ENCODE results near the gene QRFP.

The QRFP gene

DNA sequence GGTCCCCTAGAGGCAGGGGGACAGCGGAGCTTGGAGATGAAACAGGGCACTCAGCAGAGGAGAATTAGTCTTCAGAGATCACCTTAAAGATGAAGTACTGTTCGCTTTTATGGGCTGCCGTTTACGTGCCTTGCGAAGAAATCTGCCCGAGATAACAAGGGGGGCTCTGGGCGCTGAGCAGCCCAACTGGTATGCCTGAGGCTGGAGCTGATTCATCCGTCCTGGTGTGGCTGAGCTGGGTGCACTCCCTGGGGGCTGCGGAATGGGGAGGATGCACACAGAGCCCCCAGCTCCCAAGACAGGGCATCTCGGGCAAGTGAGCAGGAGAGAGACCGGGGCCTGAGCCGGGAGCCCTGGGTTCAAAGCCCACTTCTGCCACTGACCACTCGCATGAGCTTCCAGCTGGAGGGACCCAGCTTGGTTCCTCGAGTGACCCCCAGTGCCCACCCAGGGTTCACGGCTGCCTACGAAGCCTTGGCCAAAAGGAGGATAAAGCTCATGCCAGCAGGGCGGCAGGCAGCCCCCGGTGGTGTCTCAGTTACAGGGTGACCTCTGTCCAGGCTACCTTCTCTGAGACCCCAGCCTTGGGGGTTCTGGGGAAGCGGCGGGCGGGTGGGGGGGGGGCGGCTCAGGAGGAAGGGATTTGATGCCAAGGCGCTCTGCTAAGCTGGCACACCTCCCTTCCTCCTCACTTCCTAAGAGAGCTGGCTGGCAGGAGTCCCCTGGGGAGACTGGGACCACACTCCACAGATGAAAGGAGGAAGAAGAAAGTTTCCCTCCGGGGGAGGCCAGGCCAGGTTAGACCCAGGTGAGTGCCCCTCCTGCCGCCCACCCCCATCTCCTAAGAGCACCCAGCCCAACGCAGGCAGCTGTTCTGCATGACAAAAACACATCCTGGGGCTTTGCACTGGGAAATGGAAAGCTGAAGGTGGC is 36.8 kb upstream of the QRFP start:
- peak; percentile 29 for DNase-seq

DNA sequence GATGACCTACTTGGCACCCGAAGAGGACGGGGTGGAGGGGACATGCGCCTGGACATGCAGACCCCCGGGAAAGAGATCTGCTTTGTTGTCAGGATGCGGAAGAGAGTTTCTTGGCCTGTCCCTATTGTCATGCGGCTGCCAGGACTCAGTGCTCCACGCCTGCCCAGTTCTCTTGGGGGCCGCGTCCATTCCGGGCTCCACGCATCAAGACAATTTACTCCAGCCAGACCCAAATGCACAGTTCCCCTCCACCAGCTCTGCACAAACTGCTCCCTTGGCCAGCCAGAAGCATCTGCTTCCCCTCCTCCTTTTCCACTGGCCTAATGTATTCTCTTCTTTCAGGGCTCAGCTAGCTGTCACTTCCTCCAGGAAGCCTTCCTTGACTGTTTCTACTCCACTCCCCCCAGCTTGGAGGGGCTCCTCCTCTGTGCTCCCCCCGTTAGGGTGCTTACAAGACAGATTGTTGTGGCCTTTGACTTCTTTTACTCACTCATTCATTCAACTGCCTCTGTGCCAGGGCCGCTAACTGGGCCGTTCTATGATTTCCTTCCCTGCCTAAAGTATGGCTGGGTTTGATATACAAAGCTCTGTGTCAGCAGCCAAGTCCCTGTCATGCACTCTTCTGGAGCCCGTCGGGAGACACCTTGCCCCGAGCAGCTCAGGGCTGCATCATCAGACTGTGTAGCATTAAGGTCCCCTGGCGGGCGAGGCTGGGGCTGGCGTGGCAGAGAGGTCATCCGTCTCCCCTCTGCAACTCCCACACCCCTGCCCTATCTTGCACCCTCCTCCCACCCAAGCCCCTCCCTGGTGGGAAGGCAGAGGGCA is 35.9 kb upstream of the QRFP start:
- DNase-seq, result no peak

DNA sequence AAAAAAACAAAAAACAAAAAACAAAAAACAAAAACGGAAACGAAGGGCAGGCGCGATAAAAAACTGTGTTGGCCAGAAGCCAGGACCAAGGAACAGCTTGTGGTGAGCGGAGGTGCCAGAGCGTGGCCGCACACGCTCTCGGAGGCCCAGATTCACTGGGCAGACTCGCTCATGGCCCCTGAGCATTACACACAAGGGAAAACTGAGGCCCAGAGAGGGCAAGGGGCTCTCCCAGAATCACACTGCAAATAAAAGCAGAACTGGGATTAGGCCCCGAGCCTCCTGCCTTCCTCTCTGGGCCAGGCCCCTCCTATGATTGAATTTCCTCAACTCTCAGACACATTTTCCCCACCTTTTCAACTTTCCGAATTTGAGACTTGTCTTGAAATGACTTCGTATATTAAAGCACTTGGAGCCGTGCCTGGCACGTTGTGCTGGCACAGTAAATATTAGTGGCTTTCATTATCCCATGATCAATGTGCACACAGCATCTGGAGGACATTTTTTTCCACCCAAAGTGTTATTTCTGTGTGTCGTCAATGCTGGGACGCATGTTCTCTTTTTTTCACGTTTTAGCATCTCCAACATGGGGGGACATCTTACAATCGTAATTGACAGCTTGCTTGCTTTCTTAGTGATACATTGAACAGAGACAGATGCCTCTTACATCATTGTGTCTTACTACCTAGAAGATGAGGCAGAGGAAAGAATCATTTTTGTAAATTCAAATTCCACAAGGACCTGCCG is 35.1 kb upstream of the QRFP start:
- no peak for DNase-seq

DNA sequence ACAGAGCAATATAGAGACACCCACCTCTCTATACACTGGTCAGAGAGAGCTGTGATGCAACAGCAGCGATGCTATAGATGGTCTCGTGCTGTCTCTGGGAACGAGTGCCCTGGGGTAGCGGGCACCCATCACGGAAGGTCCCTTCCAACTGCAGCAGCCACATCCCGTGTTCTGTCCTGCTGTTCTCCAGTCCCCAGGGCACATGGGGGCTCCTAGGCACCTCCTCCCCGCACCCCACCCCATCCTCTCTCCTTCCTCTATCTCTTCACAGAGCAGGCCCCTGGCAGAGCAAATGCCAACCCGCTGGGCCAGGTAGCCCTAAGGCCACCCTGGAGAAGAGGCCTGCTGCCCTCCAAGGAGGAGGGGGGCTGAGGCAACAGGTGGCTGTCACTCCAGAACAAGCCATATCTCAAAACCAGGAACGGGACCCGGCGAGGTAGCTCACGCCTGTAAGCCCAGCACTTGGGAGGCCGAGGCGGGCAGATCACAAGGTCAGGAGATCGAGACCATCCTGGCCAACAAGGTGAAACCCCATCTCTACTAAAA is 34.3 kb upstream of the QRFP start:
- DNase-seq, result no peak

DNA sequence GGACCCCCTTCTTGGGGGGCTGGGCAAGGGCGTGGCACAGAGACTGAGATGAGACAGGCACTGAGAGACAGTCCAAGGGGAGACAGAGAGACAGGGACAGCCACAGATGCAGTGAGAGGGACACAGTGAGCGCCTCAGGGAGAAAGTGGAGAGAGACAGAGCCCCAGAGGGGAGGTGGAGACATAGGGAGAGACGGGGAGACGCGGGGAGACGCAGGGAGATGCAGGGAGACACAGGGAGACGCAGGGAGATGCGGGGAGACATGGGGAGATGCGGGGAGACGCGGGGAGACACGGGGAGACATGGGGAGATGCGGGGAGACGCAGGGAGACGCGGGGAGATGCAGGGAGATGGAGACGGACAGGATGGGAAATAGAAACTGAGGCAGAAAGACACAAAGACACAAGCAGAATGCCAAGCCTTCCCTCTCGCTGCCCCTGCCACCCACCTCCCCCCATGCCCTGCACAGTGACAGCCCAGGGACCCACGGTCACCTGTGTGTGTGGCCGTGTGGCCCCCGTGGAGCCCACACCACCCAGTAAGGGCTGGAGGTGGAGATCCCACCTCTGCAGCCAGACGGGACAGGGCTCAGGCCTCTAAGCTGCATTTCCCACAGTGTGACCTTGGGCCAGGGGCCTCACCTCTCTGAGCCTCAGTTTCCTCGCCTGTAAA is 33.7 kb upstream of the QRFP start:
- DNase-seq, result no peak

DNA sequence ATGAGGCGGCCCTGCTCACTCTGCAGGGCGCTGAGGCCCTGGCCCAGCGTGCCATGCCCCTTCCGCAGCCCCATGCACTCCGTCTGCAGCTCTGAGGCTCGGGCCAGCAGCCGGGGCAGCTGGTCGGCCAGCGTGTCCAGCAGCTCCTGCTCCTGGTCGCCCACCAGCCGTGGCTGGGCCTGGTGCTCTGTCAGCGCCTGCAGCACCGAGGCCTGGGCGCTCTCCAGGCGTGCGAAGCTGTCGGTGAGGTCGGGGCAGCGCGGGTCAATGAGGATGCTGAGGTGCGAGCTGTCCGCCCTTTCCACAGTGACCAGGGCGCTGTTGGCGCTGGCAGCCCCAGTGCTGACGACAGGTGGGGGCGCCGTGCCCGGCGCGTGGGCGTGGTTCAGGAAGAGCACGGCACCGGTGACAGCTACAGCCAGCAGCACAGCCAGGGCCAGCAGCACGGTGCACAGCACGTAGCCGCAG is 33.0 kb upstream of the QRFP start:
- no peak for DNase-seq

DNA sequence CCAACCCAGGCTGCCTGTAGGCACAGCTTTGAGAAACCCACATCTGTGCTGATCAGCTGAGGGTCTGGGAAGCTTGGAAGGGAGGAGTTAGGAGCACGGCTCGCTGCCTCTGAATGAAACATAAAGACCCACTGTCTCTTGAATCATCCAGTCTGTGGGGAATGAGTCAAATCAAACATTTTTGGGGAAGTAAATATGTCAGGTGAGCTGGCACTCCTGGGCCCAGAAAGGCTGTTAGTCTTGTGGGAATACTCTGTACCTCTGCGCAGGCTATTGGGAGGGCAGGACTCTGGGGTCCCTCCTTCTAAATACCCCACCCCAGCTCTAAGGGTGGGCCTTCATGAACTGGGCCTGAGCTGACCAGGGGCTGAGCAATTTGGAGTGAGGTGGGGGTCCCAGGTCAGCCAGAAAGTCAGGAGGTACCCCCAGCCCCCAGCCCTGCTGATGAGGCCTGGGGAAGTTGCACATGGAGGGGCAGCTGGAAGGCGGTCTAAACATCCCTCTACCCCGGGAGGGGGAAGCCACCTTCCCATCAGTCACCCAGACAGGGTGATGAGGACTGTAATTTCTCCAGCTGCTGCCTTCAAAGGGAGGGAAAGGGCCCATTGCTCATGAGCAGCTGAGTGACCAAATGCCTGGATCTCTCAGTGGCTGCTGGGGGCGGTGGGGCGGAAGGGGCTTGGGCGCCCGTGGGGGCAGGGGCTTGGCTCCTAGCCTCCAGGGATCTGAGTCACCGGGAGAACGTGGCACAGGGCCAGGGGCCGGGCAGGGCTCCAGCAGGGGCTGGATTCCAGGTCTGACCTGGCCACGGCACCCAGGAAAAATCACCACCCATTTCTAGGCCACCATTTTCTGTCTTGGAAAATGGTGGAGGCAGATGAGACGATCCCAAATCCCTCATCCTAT is 31.6 kb upstream of the QRFP start:
- DNase-seq, result peak; percentile 27

DNA sequence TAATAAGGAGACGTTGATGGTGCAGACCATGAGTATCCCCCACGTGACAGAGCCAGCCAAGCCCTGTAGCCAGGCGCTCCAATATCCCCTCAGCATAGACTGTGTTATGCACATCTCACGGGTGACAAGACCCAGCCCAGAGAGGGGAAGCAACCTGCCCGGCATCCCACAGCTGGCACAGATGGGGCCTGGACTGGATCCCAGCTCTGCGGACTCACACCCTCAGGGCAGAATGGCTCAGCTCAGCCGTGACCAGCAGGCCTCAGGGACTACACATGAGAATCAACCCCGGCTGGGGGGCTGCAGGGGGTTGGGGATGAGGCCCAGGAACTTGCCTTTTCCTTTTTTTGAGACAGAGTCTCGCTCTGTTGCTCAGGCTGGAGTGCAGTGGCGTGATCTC is 30.7 kb upstream of the QRFP start:
- DNase-seq, result no peak

DNA sequence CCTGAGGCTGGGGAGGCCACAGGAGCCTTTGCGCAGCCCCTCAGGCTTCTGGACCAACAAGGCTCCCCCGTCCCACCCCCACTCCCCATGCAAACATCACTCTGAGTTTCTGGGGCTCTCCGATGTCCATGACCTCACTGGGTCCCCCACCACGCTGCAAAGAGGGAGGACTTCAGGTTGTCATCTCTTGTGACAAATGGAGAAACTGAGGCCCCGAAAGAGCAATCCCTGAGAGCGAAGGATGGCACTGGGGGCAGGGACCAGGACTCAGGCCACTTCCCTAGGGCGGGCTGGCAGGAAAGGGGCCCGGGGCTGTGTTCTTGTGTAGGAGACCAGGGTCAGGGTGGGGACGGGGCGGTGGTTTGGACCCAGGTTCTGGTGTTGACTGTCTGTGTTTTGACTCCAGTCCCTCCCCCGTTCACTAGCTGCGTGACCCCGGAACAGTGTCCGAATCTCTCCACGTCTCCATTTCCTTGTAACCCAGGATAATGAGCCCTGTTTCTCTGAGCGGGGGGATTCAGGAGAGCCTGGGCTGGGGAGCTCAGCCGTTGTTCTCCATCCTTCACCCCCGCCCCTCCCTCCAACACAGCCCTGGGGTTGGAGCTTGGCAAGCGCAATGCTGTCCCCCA is 28.6 kb upstream of the QRFP start:
- DNase-seq, result no peak

DNA sequence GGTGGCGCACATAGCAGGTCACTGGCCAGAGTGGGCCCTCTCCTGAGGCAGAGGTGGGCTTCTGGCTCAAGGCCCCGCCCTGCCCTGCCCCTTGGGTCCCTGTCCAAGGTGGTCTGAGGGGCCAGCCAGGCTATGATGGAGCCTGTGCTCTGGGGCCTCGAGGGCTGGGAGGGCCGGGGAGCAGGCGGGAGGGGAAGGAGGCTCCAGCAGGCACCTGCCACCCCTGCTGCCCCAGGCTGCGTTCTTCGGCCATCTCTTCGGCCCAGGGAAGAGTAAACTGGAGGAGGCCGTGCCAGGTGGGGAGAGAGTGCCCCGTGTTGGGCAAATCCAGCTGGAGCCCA is 27.8 kb upstream of the QRFP start:
- DNase-seq, result no peak

DNA sequence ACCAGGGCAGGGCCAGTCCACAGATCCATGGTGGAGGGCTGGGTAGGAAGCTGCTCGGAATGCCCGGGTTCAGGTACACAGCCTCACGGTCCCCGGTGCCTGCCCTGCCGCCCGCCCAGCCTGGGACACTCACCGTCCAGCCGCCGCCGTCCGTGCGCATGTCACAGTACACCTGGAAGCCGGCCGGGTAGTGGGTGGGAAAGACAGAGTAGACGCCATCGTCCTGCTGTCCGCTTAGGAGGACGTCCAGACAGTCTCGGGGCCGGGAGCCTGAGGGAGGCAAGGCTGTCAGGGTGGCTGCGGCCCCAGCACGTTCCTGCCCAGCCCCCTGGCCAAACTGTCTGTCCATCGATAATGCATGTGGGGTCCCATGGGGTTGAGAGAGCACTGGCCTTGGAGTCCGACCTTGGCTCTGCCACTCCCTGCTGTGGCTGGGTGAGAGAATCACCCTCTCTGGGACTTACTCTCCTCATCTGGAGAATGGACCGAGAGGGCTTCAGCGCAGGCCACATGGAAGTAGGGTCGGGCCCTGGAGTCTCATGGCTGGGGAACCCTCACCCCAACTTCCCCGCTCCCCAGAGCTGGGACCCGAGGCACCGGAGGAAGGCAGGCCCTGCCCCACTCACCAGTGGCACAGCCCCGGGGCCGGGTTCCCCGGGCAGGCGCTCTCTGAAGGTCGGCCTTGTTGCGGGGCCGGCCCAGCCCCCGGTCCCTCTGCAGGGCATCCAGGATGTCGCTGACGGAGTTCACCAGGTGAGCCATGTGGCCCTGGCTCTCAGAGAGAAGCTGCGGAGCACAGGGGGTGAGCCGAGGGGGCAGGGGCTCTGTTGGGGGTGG is 27.2 kb upstream of the QRFP start:
- DNase-seq, result no peak

DNA sequence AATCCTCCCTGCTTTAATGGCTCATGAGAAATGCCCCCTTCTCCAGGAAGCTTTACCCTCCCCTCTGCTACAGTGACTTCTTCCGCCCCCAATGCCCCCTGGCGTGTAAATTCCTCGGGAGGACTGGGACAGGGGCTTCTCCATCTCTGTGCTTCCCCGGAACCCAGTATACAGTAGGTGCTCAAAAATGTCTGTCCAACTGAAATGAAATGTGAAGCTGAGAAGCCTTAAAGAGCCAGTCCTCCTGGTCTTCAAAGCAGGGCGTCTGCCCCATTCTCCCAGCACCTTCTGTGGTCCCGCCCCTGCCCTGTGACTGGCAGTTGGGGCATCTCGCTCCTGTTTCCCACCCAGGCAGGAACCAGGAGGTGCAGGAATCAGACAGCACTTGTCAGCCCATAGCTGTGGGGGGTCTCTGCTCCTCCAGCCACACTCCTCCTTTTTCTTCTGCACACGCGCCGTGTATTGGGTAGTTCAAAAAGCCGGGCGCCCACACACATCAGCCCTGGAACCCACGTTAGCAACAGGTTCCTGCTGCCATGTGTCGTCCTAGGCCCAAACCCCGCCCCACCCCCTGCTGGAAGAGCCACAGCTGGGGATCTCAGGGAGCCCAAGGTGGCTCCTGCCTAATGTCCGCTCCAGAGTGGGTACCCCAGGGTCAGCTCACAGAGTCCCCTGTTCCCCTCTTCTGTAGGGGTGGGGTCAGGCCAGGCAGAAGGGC is 26.4 kb upstream of the QRFP start:
- DNase-seq, result no peak

DNA sequence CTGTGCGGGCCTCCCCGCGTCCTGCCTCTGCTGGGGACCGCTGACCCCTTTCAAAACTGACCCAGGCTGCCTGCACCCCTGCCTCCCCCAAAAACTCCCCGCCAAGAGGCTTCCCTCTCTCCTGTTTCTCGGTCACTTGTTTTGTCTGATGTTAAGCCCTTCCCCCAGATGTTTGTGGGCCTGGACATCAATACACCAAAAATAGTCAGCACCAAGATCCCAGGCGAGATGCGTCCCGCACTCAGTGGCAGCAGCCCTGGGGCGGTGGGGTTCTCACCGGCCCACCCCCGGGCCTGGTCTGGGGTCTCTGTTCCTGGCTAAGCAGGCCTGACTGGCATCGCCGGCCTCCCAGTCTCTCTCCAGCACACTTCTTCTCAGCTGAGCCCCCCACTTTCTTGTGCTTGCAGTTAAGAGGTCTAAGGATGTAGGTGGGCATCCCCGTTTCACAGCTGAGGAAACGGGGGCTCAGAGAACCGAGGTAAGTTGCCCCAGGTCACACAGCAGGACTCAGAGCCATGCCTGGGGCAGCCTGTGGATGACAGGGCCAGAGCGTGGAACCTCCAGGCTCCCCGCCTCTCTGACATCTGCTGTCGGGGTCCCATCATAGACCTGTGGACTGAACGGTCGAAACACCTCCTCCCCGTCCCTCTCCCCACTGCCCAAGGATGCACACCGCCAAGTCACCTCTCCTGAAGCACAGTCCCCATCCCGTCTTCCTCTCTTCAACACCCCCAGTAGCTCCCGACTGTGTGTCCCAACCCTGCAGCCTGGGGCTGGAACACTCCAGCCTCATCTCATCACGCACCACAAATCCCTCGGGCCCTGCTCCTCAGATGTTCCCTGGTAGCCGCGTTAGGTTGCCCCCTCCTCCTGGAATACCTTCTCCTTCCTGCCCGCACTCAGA is 25.6 kb upstream of the QRFP start:
- no peak for DNase-seq

DNA sequence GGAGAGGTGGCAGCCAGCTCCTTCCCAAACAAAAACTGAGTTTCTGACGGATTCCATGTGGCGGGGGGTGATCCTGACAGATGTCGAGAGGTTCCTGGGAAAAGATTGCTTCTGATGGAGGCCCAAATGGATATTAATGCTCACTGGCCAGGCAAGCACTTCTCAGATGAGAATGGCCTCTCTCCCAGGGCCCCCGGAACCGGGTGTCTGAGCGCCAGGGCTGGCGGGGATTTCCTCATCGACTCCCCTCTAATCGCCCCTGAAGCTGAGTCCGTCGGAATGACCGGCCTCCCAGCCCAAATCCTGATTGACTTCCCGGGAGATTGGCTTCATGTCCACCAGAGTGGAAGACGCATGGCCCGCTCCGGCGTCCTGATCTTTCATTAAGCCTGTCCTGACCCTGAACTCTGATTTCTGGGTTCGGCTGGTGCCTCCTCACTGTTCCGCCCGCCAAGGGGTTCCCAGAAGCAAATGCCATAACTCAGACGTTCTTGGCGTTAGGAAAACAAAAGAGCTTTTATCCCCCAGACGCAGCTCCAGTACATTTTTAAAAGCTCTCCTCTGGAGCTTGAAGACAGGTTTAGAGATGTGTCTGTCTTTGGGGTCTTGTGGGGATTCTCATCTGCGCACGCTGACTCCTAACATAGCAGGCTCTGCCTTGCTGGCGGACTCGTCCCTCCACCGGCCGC is 24.8 kb upstream of the QRFP start:
- no peak for DNase-seq

DNA sequence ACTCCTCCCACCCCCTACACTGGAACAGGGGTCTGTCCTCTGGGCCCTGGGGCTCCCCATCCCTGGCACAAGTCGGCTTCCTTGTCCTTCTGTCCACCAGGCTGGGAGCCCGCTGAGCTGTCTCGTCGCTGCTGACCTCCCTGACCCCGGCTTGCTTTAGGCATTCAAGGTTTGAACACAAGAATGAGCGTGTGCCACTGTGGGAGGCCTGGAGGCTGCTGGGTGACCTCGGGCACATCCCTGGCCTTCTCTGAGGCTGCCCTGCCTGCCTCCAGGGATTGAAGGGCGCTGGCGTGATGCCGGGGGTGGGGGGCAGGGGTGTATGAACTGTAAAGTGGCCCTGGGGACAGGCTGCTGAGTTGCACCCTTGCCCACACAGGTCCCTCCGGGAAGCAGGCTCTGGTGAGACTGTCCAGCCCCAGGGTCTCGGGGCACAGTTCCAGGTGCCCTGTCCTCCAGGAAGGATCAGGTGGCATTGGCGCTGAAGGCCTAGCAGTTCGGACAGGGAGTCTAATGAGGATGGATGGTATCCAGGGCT is 24.2 kb upstream of the QRFP start:
- DNase-seq, result no peak

DNA sequence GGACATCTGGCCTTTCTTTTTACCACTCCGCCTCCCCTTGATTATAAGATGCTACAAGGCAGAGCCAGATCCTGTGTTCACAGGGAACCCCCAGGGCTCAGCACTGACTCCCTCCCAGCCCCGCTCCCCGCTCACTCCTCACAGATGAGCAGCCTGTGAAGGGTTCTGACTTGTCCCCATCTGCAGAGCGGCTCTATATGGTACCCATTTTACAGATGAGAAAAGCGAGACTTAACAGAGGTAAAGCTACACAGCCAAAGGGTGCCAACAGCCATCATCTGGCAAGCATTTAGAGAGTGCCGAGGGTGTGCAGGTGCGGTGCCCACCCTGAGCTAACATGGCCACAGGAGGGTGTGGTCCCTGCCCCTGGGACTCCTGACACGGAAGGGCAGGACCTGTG is 23.6 kb upstream of the QRFP start:
- no peak for DNase-seq

DNA sequence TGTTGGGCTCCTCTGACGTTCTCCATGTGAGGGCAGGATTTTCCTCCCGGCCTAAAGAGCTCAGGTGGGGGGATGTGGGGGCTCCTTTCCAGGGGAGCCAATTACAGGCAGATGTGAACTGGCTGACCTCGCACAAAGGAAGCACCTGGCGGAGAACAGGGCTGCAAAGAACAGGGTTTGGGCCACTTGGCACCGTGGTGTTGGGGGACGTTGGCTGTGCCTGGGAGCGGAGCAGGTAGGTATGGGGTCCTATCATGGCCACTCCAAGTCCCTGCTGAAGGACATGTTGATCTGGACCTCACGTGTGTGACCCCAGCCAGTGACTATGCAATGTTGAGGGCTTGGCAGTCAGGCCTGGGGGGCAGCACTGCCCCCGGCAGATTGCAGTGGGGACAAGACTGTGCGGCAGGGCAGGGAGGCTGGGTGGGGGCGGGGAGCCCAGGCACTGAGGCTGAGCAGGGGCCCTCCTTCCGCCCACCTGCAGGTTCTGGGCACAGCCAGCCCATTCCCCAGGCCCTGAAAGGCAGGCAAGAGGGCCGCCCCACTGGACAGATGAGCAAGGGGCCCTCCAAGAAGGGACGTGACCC is 23.0 kb upstream of the QRFP start:
- DNase-seq, result no peak

Measured in HCEC 1CT (cell line).